ENCODE data around the gene MAP3K3.

DNA sequence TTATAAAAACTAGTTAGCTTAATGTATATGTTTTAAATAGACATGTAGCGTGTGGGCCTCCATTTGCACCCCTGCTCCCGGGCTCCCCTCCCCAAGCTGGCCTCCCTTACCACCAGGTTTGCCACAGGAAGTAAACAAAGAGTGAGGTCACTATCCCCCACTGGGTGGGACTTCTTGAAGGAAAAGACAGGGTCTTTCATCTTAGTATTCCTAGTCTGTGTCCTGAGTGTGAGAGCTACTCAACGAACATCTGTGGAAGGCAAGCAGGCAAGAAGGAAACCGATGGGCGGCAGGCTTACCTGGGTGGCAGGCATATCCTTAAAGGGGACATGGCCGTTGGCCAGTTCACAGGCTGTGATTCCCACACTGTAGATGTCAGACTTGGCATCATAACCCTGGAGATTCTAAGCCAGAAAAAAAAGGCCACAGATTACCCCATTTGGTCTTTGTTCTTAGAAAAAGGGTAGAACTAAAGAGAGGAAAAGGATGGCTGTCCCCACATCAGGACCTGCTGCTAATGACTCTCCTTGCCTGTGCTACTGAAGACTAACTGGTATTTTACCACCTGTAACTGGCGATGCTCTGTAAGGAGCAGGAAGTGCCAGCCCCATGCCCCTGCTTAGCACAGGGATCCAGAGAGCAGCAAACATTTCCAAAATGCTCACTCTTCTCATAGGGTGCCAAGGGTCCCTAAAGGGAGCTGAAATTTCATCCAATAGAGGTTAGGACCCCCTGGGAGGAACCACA, 84.3 kb downstream of the MAP3K3 start:
- no peak for TF ChIP-seq POLR2A (IDR thresholded peaks at IDR 0.05; ENCODE audit: extremely low read depth, insufficient read length)
- TF ChIP-seq, protein P1, sequence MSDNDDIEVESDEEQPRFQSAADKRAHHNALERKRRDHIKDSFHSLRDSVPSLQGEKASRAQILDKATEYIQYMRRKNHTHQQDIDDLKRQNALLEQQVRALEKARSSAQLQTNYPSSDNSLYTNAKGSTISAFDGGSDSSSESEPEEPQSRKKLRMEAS (IDR thresholded peaks at IDR 0.05; ENCODE audit: low read depth, low read length), result no peak
